Measurements from ENCODE around the gene NCBP3.

Gene NCBP3

GRCh38 chr17:3845621-3846436, at the start of gene NCBP3:
Gene NCBP3 (minus strand): TSS chr17:3846246. CDS start chr17:3846223, 23 bp downstream.
- peak; percentile 68 to 87 for DNase-seq

GRCh38 chr17:3895354-3895753, 49.3 kb upstream of the NCBP3 start:
- no peak for DNase-seq

GRCh38 chr17:3894911-3895343, 48.9 kb upstream of the NCBP3 start:
- no peak for DNase-seq

- DNase-seq = no peak
Measured at GRCh38 chr17:3894188-3894587, 48.1 kb upstream of the NCBP3 start.

- DNase-seq = no peak
Measured at GRCh38 chr17:3893720-3894116, 47.7 kb upstream of the NCBP3 start.

GRCh38 chr17:3893003-3893719, 47.1 kb upstream of the NCBP3 start, which contains the start of gene CAMKK1:
Gene CAMKK1 (minus strand): TSS chr17:3893053. CDS start chr17:3885687, 7,366 bp downstream.
- peak; percentile 93 to 94 for DNase-seq

GRCh38 chr17:3892095-3892998, 46.3 kb upstream of the NCBP3 start:
- DNase-seq = peak; percentile 54 to 56

- no peak for DNase-seq
Measured at GRCh38 chr17:3891626-3892094, 45.6 kb upstream of the NCBP3 start.

GRCh38 chr17:3890878-3891219, 44.8 kb upstream of the NCBP3 start:
- DNase-seq = peak; percentile 52 to 80

- DNase-seq = peak; percentile 95 to 97
Measured at GRCh38 chr17:3890082-3890877, 44.2 kb upstream of the NCBP3 start.

- DNase-seq = peak in 1 of 2 experiments; percentile 38
Measured at GRCh38 chr17:3889325-3890012, 43.4 kb upstream of the NCBP3 start.

GRCh38 chr17:3888343-3889171, 42.5 kb upstream of the NCBP3 start:
- peak; percentile 50 to 80 for DNase-seq

GRCh38 chr17:3887804-3888203, 41.8 kb upstream of the NCBP3 start:
- no peak for DNase-seq

- DNase-seq = no peak
Measured at GRCh38 chr17:3887394-3887793, 41.3 kb upstream of the NCBP3 start.

- no peak for DNase-seq
Measured at GRCh38 chr17:3886776-3887175, 40.7 kb upstream of the NCBP3 start.

- DNase-seq = no peak
Measured at GRCh38 chr17:3885970-3886369, 39.9 kb upstream of the NCBP3 start.

- DNase-seq = no peak
Measured at GRCh38 chr17:3885271-3885670, 39.2 kb upstream of the NCBP3 start.

GRCh38 chr17:3884188-3884587, 38.1 kb upstream of the NCBP3 start:
- DNase-seq = no peak

- DNase-seq = no peak
Measured at GRCh38 chr17:3882276-3882675, 36.2 kb upstream of the NCBP3 start.

- DNase-seq = no peak
Measured at GRCh38 chr17:3880983-3881382, 34.9 kb upstream of the NCBP3 start.
